OCI-LY7 (cell line): Measurements from ENCODE around the gene KLHL34. TPM values are rescaled to one million over a fixed set of nuclear protein-coding genes. Genes with fewer than 3 reads are reported as not detected.

Experiments used
- BruUV-seq: library from RNA; stranded (reverse); fragments of 400-500 nt; replicated peaks from 2 replicates; lab custom pipeline; 2021; lab: Mats Ljungman, UMichigan
- CTCF ChIA-PET: fragments of 300-600 bp; sonication (Branson Sonifier 250); formaldehyde crosslinking; loops from one replicate; lab custom pipeline; 2022; ENCODE audit warnings: antibody characterized with exemption; ENCODE audit not compliant: unreplicated experiment; lab: Charles Lee
- POLR2A ChIA-PET: fragments of 300-600 bp; sonication (Branson Sonifier 250); formaldehyde crosslinking; loops from one replicate; lab custom pipeline; 2022; ENCODE audit warnings: antibody characterized with exemption; lab: Charles Lee
- DNase-seq: peaks from one replicate; pipeline ENCODE4 v3.0.0-alpha.2; 2015; ENCODE audit warnings: low spot score
- H2AFZ ChIP-seq: fragments of 200-600 bp; sonication (generic), shearing (Covaris generic); 2 replicates; pipeline ENCODE4 v1.6.1; 2014; ENCODE audit warnings: mild to moderate bottlenecking, antibody characterized with exemption, low read length, moderate library complexity
- H3K27ac ChIP-seq: fragments of 200-600 bp; sonication (generic); 2 replicates; pipeline ENCODE4 v1.5.1; 2014; ENCODE audit warnings: mixed run types, low read depth, mild to moderate bottlenecking, moderate library complexity, low read length, inconsistent platforms; ENCODE audit not compliant: poor library complexity, severe bottlenecking
- H3K36me3 ChIP-seq: fragments of 200-600 bp; sonication (generic); 2 replicates; pipeline ENCODE4 v1.6.1; 2014; ENCODE audit warnings: mild to moderate bottlenecking, antibody characterized with exemption, low read length, moderate library complexity, mixed read lengths; ENCODE audit not compliant: insufficient read depth
- H3K4me1 ChIP-seq: fragments of 200-600 bp; sonication (generic); 2 replicates; pipeline ENCODE4 v1.5.1; 2014; ENCODE audit warnings: mild to moderate bottlenecking, low read length; ENCODE audit not compliant: insufficient read depth, poor library complexity, severe bottlenecking
- H3K4me2 ChIP-seq: fragments of 200-600 bp; sonication (generic); 2 replicates; pipeline ENCODE4 v1.6.1; 2014; ENCODE audit warnings: mild to moderate bottlenecking, low read length
- H3K4me3 ChIP-seq: fragments of 200-600 bp; sonication (generic); 2 replicates; pipeline ENCODE4 v1.5.1; 2014; ENCODE audit warnings: mild to moderate bottlenecking, low read depth, low read length; ENCODE audit not compliant: poor library complexity, severe bottlenecking
- H3K79me2 ChIP-seq: fragments of 200-600 bp; sonication (generic); 2 replicates; pipeline ENCODE4 v1.6.1; 2016; ENCODE audit warnings: low read depth, mild to moderate bottlenecking, low read length, moderate library complexity, mixed read lengths; ENCODE audit not compliant: insufficient read depth
- H3K9me2 ChIP-seq: fragments of 200-600 bp; sonication (generic); 2 replicates; pipeline ENCODE4 v1.6.1; 2016; ENCODE audit warnings: mild to moderate bottlenecking, low read length, mixed read lengths; ENCODE audit not compliant: insufficient read depth
- H3K9me3 ChIP-seq: fragments of 200-600 bp; sonication (generic); 2 replicates; pipeline ENCODE4 v1.6.1; 2014; ENCODE audit warnings: mild to moderate bottlenecking, mixed run types, low read length, mixed read lengths
- H4K20me1 ChIP-seq: fragments of 200-600 bp; sonication (generic); 2 replicates; pipeline ENCODE4 v1.6.1; 2014; ENCODE audit warnings: mild to moderate bottlenecking, antibody characterized with exemption, low read length, moderate library complexity, mixed read lengths; ENCODE audit not compliant: insufficient read depth
- CTCF ChIP-seq: fragments of 200-600 bp; sonication (generic); conservative IDR thresholded peaks from 2 replicates; pipeline ENCODE4 v1.5.1; 2014; ENCODE audit warnings: mild to moderate bottlenecking, antibody characterized with exemption, low read length, moderate library complexity, mixed read lengths
- EZH2phosphoT487 ChIP-seq: fragments of 200-600 bp; sonication (generic); IDR thresholded peaks from 2 replicates; pipeline ENCODE4 v1.6.1; 2018; ENCODE audit warnings: low read depth, borderline replicate concordance, mild to moderate bottlenecking, mixed run types, antibody characterized with exemption, low read length, moderate library complexity, mixed read lengths
- intact Hi-C: fragments of 100-400 bp; cut with micrococcal nuclease; formaldehyde crosslinking; loops from one replicate; pipeline ENCODE4 v1.10.0; 2022; ENCODE audit not compliant: unreplicated experiment
- total RNA-seq, 2 experiments: library from RNA; depleted of rRNA in 1 of 2; stranded (reverse); fragments of >200 nt in 1 of 2; shearing (Covaris generic) in 1 of 2; gene quantifications; 2 replicates each; pipeline ENCODE4 v1.2.3, GENCODE V29; 2014 to 2022

The KLHL34 gene
- total RNA-seq, 2 experiments from 2014 or later: not detected

DNA sequence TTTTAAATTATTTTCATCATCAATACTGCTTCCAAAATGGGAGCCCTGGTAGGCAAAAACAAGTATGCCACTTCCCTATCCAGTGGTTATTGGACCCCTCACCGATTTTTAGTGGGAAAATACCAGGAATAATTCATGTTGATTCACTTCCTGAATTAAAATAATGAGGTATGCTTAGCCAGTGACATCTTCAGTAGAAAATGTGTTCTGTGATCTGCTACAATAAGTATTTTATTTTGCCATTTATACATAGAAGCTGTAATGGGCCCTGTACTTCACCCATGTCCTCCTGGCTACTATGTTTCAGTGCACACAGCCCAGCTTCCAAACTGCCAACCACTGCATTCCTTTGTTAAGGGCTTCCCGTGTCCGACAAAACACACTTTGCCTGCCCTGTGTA lies 41.0 kb upstream of the KLHL34 start:
- Histone ChIP-seq H3K4me2 (no peak overlapping the region), H2AFZ (no peak overlapping the region), H3K27ac (no peak overlapping the region), H3K9me2 (no peaks in the 10 kb centered on the region), H4K20me1 (no peaks in the 10 kb centered on the region), H3K9me3 (no peaks in the 10 kb centered on the region), H3K4me3 (no peak overlapping the region), H3K79me2 (no peaks in the 10 kb centered on the region), H3K4me1 (no peaks in the 10 kb centered on the region), H3K36me3 (no peaks in the 10 kb centered on the region)
- no peak for DNase-seq
- no TSS peak for BruUV-seq
- intact Hi-C loops: no loop called here
- TF ChIP-seq CTCF: no peak
- TF ChIP-seq EZH2phosphoT487: no peak
- POLR2A ChIA-PET: no interaction called here
- CTCF ChIA-PET: no interaction called here

- POLR2A ChIA-PET: no interaction called here
- no peaks in the 10 kb centered on the region for H4K20me1 ChIP-seq
- no TSS peak for BruUV-seq
- H3K36me3 ChIP-seq: no peaks in the 10 kb centered on the region
- no peak for TF ChIP-seq EZH2phosphoT487
- no peak for TF ChIP-seq CTCF
- no peak overlapping the region for H3K4me3 ChIP-seq
- no peak overlapping the region for H2AFZ ChIP-seq
- no peak overlapping the region for H3K27ac ChIP-seq
- no peaks in the 10 kb centered on the region for H3K9me2 ChIP-seq
- H3K4me2 ChIP-seq: no peak overlapping the region
- DNase-seq: no peak
- H3K9me3 ChIP-seq: no peaks in the 10 kb centered on the region
- no peaks in the 10 kb centered on the region for H3K4me1 ChIP-seq
- H3K79me2 ChIP-seq: no peaks in the 10 kb centered on the region
- intact Hi-C loops: no loop called here
- CTCF ChIA-PET: no interaction called here
These were observed 40.1 kb upstream of the KLHL34 start for GRCh38 chrX:21698272-21698671.

DNA sequence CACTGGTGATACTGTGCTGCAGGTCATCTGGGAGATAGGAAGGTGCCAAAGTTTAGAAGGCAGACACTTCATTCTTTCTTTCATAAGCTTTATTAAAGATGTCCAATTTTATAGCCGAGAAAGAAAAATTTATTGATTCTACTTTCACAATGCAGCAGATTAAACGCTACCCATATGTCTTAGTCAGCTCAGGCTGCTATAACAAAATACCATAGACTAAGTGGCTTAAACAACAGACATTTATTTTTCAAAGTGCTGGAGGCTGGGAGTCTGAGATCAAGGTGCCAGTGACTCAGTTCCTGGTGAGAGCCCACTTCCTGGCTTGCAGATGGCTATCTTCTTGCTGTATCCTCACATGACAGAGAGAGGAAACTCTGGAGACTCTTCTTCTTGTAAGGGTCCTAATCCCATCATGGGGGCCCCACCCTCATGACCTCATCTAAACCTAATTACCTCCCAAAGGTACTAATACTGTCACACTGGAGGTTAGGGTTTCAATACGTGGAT lies 33.4 kb upstream of the KLHL34 start:
- TF ChIP-seq EZH2phosphoT487 (no peak), CTCF (no peak)
- H3K27ac ChIP-seq: no peak overlapping the region
- no peak overlapping the region for H3K4me3 ChIP-seq
- no peaks in the 10 kb centered on the region for H3K36me3 ChIP-seq
- intact Hi-C loops: no loop called here
- no peaks in the 10 kb centered on the region for H3K9me2 ChIP-seq
- H3K4me1 ChIP-seq: no peaks in the 10 kb centered on the region
- H3K9me3 ChIP-seq: no peaks in the 10 kb centered on the region
- no peak for DNase-seq
- H3K79me2 ChIP-seq: no peaks in the 10 kb centered on the region
- H2AFZ ChIP-seq: no peak overlapping the region
- POLR2A ChIA-PET: no interaction called here
- no peaks in the 10 kb centered on the region for H4K20me1 ChIP-seq
- BruUV-seq: no TSS peak
- CTCF ChIA-PET: no interaction called here
- H3K4me2 ChIP-seq: no peak overlapping the region
